ENCODE results near the gene KCNJ4.
"Not testable (repeated sequence)": the region's sequence is repeated elsewhere in the genome, so short reads cannot be mapped to it uniquely, and the experiment has no call there.

Gene KCNJ4

GRCh38 chr22:38397189-38398085 lies 57.6 kb downstream of the KCNJ4 start:
- peak; percentile 43 for ATAC-seq
- TF ChIP-seq CREB5 (CRISPR knock-in tag; IDR thresholded peaks at IDR 0.05; ENCODE audit: low read depth) (no peak), ZFP30 (CRISPR knock-in tag; IDR thresholded peaks at IDR 0.05) (no peak), RARB (CRISPR knock-in tag; IDR thresholded peaks at IDR 0.05) (no peak), CSRNP3 (CRISPR knock-in tag; IDR thresholded peaks at IDR 0.05) (no peak), PPARA (CRISPR knock-in tag; IDR thresholded peaks at IDR 0.05; ENCODE audit: borderline replicate concordance) (no peak), CSDC2 (CRISPR knock-in tag; IDR thresholded peaks at IDR 0.05) (no peak), TCF4 (CRISPR knock-in tag; IDR thresholded peaks at IDR 0.05; ENCODE audit: borderline replicate concordance) (no peak), SNAI2 (CRISPR knock-in tag; IDR thresholded peaks at IDR 0.05) (no peak), ZNF565 (CRISPR knock-in tag; conservative IDR thresholded peaks at IDR 0.05; ENCODE audit: low read depth) (no peak), GLIS3 (CRISPR knock-in tag; IDR thresholded peaks at IDR 0.05) (no peak)
- TF ChIP-seq, protein P1, sequence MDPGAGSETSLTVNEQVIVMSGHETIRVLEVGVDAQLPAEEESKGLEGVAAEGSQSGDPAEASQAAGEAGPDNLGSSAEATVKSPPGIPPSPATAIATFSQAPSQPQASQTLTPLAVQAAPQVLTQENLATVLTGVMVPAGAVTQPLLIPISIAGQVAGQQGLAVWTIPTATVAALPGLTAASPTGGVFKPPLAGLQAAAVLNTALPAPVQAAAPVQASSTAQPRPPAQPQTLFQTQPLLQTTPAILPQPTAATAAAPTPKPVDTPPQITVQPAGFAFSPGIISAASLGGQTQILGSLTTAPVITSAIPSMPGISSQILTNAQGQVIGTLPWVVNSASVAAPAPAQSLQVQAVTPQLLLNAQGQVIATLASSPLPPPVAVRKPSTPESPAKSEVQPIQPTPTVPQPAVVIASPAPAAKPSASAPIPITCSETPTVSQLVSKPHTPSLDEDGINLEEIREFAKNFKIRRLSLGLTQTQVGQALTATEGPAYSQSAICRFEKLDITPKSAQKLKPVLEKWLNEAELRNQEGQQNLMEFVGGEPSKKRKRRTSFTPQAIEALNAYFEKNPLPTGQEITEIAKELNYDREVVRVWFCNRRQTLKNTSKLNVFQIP (CRISPR knock-in tag; IDR thresholded peaks at IDR 0.05; ENCODE audit: borderline replicate concordance, low read depth), result no peak
- TF ChIP-seq, protein P2, sequence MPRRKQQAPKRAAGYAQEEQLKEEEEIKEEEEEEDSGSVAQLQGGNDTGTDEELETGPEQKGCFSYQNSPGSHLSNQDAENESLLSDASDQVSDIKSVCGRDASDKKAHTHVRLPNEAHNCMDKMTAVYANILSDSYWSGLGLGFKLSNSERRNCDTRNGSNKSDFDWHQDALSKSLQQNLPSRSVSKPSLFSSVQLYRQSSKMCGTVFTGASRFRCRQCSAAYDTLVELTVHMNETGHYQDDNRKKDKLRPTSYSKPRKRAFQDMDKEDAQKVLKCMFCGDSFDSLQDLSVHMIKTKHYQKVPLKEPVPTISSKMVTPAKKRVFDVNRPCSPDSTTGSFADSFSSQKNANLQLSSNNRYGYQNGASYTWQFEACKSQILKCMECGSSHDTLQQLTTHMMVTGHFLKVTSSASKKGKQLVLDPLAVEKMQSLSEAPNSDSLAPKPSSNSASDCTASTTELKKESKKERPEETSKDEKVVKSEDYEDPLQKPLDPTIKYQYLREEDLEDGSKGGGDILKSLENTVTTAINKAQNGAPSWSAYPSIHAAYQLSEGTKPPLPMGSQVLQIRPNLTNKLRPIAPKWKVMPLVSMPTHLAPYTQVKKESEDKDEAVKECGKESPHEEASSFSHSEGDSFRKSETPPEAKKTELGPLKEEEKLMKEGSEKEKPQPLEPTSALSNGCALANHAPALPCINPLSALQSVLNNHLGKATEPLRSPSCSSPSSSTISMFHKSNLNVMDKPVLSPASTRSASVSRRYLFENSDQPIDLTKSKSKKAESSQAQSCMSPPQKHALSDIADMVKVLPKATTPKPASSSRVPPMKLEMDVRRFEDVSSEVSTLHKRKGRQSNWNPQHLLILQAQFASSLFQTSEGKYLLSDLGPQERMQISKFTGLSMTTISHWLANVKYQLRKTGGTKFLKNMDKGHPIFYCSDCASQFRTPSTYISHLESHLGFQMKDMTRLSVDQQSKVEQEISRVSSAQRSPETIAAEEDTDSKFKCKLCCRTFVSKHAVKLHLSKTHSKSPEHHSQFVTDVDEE (CRISPR knock-in tag; IDR thresholded peaks at IDR 0.05), result no peak

DNA sequence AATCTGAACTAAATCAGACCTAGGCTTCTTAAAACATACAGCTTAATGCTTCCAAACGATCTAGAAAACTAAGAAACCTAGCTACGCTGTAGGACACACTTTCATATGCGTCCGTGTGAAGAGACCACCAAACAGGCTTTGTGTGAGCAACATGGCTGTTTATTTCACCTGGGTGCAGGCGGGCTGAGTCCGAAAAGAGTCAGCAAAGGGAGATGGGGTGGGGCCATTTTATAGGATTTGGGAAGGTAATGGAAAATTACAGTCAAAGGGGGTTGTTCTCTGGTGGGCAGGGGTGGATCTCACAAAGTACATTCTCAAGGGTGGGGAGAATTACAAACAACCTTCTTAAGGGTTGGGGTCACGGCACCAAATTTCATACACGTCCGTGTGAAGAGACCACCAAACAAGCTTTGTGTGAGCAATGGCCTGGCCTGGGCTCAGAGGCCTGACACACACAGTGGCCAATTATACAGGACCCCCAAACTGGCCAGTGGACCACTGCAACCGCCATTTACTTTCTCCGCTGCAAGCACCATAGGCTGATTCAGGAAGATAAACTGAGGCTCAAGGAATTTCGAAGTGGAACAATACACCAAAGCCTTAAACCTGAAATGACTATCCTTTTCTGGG lies 58.4 kb downstream of the KCNJ4 start:
- not testable (repeated sequence) for ATAC-seq

- ATAC-seq, result not testable (repeated sequence)
Observed at GRCh38 chr22:38395944-38396343, 59.1 kb downstream of the KCNJ4 start.

- not testable (repeated sequence) for ATAC-seq
Observed at GRCh38 chr22:38394929-38395624, 59.9 kb downstream of the KCNJ4 start.

GRCh38 chr22:38389428-38389818 lies 65.6 kb downstream of the KCNJ4 start:
- ATAC-seq, result not testable (repeated sequence)

DNA sequence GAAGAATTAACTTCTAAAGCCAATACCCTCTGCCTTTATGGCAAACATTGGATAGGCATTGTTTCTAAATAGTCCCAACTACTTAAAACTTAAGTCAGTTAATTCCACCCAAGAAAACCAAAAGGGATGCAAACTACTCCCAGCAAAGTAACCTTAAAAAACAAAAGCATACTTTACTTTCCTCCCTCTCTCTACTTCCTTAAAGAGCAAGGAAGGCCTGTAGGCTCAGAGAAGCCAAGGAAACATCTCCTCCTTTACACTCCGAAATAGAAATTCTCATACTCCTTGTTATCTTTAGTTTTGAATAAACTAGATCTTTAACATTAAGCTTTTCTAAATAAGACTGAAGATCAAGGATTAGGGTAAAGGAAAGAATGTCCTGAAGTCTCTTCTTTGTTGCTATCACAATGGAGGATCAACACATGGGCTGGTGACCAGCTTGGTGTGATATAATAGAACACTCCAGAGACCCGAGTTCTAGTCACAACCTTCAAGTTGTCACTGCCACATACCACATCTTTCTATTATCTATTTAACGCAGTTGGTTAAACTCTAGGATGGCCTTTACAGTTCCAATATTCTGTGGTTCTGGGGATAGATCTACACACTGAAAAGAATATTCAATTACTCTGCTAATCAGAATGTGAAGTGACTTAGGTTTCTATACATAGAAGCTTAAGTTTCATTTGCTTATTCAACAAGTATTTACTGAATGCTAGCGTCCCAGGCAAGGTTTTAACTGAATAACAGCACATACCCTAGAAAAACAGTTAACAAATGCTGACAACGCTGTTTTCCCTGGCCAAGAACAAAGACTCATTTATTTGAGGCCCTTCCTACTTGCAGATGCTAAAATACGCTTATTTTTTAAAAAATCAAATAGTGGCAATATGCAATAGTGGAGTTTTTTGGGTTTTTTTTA lies 66.2 kb downstream of the KCNJ4 start:
- ATAC-seq, result not testable (repeated sequence)

DNA sequence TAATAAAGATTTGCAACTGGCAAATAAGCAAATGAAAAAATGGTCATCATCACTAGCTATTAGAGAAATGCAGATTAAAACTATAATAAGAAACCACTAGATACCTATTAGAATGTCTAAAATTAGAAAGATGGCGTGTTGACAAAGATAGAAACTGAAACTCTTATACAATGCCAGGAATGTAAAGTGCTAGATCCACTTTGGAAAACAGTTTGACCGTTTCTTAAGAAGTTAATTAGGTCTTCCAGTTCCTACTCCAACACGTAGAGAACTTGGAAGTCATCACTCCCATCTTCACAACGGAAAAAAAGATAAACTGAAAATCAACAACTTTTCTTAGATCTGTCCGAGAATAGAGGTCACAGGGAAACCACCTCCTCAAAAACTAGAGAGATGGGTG lies 68.1 kb downstream of the KCNJ4 start:
- not testable (repeated sequence) for ATAC-seq
